HepG2 (cell line): ENCODE results near the gene TSPAN5.

Experiments used
- KLF6 ChIP-seq: IDR thresholded peaks from 2 replicates; pipeline ENCODE4 v1.8.0; 2016; ENCODE audit warnings: missing biosample characterization, missing genetic modification reagents
- TEAD2 ChIP-seq: sonication (generic); formaldehyde crosslinking; IDR thresholded peaks from 2 replicates; pipeline ENCODE4 v1.9.0; 2021; ENCODE audit warnings: missing genetic modification reagents
- ZNF274 ChIP-seq: sonication (generic); formaldehyde crosslinking; IDR thresholded peaks from 2 replicates; pipeline ENCODE4 v1.5.1; 2020; ENCODE audit warnings: mild to moderate bottlenecking, missing genetic modification reagents
- ZNF781 ChIP-seq: sonication (generic); formaldehyde crosslinking; IDR thresholded peaks from 2 replicates; pipeline ENCODE4 v1.5.1; 2020; ENCODE audit warnings: borderline replicate concordance, mild to moderate bottlenecking, missing genetic modification reagents; ENCODE audit errors: not compliant biosample characterization

DNA sequence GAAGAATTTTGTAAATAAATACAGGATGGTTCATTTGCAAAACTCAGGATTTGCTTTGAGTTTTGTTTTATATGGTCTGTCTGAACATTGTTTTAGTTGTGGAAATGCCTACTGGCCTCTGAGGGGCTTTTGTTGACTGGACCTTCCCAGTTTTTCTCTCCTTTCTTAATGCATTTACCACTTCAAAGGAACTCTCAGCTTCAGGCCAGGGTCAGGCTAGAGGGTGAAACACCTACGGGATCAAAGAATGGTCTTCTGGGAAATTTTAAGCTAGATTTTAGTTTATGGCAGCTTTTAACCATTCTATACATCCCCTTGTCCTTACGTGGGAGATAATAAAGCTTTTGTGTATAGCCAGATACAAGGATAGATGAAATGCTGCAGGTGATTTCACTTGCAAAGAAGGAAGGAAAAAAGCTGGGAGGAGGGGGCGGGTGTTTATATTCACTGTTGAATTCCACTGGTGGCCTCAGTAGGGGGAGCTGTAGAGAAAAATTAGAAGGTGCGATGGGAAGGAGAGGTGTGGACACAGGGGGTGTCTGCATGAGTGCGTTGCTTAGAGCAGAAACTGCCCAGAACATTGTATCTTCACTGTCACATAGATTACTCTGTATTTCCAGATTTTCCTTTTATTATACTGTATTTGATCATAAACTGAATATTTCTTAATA lies 151.8 kb downstream of the TSPAN5 start:
- no peak for TF ChIP-seq ZNF781 (CRISPR knock-in tag)
- no peak for TF ChIP-seq ZNF274 (CRISPR knock-in tag)
- TF ChIP-seq KLF6 (CRISPR knock-in tag): no peak
- no peak for TF ChIP-seq TEAD2 (CRISPR knock-in tag)
